Mesothelial cell of epicardium (in vitro differentiated cells): ENCODE measurements around the gene TNS1. TPM values are rescaled to one million over a fixed set of nuclear protein-coding genes. Genes with fewer than 3 reads are reported as not detected.

ENCODE experiments used
- DNase-seq, 2 experiments: peaks; one replicate each; pipeline ENCODE4 v3.0.0; 2021; ENCODE audit warnings: low spot score in 2 of 2; ENCODE audit not compliant: unreplicated experiment in 2 of 2
- H3K27ac Mint-ChIP-seq: 2 replicates; pipeline ENCODE4 v1.8.0; 2021; ENCODE audit warnings: mixed read lengths
- H3K27me3 Mint-ChIP-seq: 2 replicates; pipeline ENCODE4 v1.8.0; 2021; ENCODE audit warnings: low read depth, mixed read lengths
- H3K36me3 Mint-ChIP-seq: 2 replicates; pipeline ENCODE4 v1.8.0; 2021; ENCODE audit warnings: mixed read lengths
- H3K4me1 Mint-ChIP-seq: 2 replicates; pipeline ENCODE4 v1.8.0; 2021; ENCODE audit warnings: mixed read lengths
- H3K4me3 Mint-ChIP-seq: 2 replicates; pipeline ENCODE4 v1.8.0; 2021; ENCODE audit warnings: mild to moderate bottlenecking, moderate library complexity, mixed read lengths
- H3K9me3 Mint-ChIP-seq: 2 replicates; pipeline ENCODE4 v1.8.0; 2021; ENCODE audit warnings: mixed read lengths
- total RNA-seq: library from RNA; stranded (reverse); gene quantifications from 3 replicates; pipeline ENCODE4 v1.2.1, GENCODE V29; 2021
- TF ChIP-seq, protein P1 (sequence below): fragments of 200-600 bp; sonication (generic); IDR thresholded peaks from one replicate; pipeline ENCODE4 v1.5.0; 2021; ENCODE audit warnings: antibody characterized with exemption; ENCODE audit not compliant: unreplicated experiment

The TNS1 gene
- total RNA-seq, 1 donor from 2014 or later = 130 TPM

DNA sequence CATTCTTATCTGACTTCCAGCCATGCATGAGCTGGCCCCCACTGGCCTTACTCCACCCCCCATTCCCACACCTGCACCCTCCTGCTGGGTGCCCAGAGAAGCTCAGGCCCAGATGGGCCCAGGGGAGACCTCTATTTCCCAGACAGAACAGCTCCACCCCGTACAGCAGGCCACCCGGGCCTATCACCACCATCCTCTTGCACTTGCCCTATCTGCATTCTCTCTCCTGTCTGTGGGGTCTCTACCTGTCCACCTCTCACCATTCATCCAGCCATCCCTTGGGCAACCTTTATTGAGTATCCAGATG is 25.3 kb upstream of the TNS1 start:
- peaks cover 12% of the 10 kb centered on the region for H3K27me3 Mint-ChIP-seq
- no peak overlapping the region for H3K27ac Mint-ChIP-seq
- peaks cover 4% of the 10 kb centered on the region for H3K4me1 Mint-ChIP-seq
- no peaks in the 10 kb centered on the region for H3K9me3 Mint-ChIP-seq
- no peak for DNase-seq
- no peak overlapping the region for H3K4me3 Mint-ChIP-seq
- H3K36me3 Mint-ChIP-seq = no peaks in the 10 kb centered on the region
- TF ChIP-seq, protein P1, sequence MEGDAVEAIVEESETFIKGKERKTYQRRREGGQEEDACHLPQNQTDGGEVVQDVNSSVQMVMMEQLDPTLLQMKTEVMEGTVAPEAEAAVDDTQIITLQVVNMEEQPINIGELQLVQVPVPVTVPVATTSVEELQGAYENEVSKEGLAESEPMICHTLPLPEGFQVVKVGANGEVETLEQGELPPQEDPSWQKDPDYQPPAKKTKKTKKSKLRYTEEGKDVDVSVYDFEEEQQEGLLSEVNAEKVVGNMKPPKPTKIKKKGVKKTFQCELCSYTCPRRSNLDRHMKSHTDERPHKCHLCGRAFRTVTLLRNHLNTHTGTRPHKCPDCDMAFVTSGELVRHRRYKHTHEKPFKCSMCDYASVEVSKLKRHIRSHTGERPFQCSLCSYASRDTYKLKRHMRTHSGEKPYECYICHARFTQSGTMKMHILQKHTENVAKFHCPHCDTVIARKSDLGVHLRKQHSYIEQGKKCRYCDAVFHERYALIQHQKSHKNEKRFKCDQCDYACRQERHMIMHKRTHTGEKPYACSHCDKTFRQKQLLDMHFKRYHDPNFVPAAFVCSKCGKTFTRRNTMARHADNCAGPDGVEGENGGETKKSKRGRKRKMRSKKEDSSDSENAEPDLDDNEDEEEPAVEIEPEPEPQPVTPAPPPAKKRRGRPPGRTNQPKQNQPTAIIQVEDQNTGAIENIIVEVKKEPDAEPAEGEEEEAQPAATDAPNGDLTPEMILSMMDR = no peak

DNA sequence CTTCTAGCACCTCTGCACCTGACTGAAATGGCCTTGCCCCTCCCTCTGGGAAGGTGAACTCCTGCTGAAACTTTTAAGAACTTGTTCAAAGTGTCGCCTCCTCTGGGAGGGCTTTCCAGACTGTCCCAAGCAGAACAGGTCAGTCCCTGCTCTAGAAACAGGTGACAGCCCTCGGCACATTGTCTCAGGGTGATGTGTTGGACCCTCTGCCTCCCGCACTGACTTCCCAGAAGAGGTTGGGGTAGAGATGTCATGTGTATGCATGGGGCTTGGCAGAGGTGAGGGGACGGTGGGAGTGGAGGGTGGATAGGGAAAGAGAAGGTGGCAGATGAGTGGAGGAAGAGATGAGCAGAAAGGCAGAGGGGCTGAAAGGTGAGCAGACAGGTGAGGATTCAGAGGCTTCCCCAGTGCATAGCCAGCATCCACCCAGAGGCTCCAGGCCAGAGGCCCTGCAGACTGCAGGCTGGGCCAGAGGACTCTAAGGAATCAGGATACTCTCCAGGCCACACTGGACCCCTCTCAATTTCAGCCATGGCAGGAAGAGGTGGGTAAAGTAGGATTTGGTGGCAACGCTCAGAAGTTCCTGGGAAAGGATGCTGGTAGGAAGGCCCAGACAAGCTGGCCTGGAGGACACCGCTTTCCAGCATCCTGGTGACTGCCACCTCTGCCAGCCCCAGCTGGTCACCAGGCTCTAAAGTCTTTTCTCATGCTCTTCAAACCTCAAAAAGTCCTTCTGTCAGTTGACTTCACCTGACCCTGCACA is 24.8 kb upstream of the TNS1 start:
- TF ChIP-seq, protein P1 = no peak
- DNase-seq = peak in 1 of 2 experiments; percentile 28

DNA sequence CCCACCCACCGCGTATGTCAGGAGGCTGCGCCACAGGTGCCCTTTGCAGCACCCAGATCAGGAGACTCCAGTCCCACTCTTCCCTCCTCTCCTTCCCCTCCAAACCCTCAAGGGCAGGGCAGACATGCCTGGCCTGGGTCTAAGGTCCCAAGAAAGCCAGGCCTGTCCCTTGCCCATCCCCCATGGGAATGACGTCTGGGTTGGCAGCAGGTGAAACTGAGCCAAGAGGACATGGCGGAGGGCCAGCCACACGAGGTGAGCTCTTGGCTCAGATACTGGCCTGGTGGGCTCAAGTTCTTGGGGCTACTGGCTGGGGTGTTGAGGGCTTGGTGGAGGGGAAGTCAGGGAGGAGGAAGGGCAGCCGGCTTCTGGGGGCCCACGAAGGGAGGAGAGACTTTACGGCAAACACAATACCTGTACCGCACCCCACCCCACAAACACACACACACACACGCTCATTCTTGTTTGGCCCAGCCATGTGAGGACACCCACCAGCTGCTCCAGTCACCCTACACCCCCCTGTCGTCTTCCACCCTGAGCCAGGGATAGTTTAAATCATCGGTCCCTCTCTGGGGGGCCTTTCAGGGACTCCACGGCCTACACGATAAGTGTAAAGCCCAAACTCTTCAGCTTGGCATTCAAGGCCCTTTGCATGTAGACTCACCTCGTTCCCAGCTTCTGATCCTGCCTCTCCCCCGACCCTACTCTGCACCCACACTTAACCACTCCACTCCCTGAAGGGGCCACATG is 24.1 kb upstream of the TNS1 start:
- peak in 1 of 2 experiments; percentile 34 for DNase-seq
- no peaks in the 10 kb centered on the region for H3K27me3 Mint-ChIP-seq
- H3K36me3 Mint-ChIP-seq = no peaks in the 10 kb centered on the region
- H3K27ac Mint-ChIP-seq = no peak overlapping the region
- no peaks in the 10 kb centered on the region for H3K9me3 Mint-ChIP-seq
- H3K4me3 Mint-ChIP-seq = no peak overlapping the region
- peaks cover 4% of the 10 kb centered on the region for H3K4me1 Mint-ChIP-seq
- TF ChIP-seq, protein P1 = no peak

More for the DNA sequence above, 24.8 kb upstream of the TNS1 start:
- peaks cover 7% of the 10 kb centered on the region for H3K27me3 Mint-ChIP-seq
- peaks cover 4% of the 10 kb centered on the region for H3K4me1 Mint-ChIP-seq
- H3K4me3 Mint-ChIP-seq = no peak overlapping the region
- H3K36me3 Mint-ChIP-seq = no peaks in the 10 kb centered on the region
- H3K27ac Mint-ChIP-seq = no peak overlapping the region
- no peaks in the 10 kb centered on the region for H3K9me3 Mint-ChIP-seq

DNA sequence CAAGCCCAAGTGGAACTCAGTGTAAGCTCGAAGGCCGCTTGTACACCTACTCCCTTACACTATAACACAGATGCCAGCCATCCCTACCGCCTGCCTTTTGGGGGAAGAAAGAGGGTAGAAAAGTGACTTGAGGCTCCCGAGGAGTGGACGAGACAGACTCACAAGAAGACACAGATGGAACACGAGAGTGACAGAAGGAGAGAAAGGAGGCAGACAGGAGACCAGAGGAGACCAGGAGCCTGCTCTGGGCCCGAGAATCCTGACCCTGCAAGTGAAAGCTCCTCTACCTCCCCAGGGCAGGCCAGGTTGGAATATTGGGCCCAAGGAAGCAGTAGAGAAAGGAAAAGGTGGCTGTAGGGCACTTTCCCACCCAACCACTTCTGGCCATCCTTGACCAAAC is 23.4 kb upstream of the TNS1 start:
- no peaks in the 10 kb centered on the region for H3K36me3 Mint-ChIP-seq
- H3K4me1 Mint-ChIP-seq = peaks cover 4% of the 10 kb centered on the region
- no peak overlapping the region for H3K27ac Mint-ChIP-seq
- no peak overlapping the region for H3K4me3 Mint-ChIP-seq
- H3K9me3 Mint-ChIP-seq = no peaks in the 10 kb centered on the region
- TF ChIP-seq, protein P1 = no peak
- no peaks in the 10 kb centered on the region for H3K27me3 Mint-ChIP-seq
- no peak for DNase-seq

DNA sequence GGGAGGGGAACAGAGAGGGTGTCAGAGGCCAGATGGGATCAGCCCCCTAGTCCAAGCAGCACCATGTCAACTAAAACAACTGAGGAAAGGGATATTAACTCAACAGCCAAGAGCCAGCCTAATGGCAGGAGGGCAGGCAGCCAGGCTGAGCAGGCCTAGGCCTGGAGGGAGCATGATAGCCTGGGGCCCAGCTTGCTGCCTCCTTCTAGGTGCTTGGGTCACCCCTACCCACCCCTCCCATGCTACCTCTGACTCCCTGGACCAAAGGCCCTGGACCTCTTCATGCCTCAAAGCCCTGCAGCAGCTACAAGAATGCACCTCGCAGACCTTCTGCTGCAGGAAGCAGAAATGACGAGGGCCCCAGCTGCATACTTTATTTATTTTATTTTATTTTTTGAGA is 22.1 kb upstream of the TNS1 start:
- no peak overlapping the region for H3K27ac Mint-ChIP-seq
- no peak overlapping the region for H3K4me3 Mint-ChIP-seq
- no peaks in the 10 kb centered on the region for H3K9me3 Mint-ChIP-seq
- TF ChIP-seq, protein P1 = no peak
- no peaks in the 10 kb centered on the region for H3K36me3 Mint-ChIP-seq
- H3K4me1 Mint-ChIP-seq = peaks cover 4% of the 10 kb centered on the region
- H3K27me3 Mint-ChIP-seq = no peaks in the 10 kb centered on the region
- no peak for DNase-seq
